PC-9 (cell line): ENCODE results near the gene CD80. TPM values are rescaled to one million over a fixed set of nuclear protein-coding genes. Genes with fewer than 3 reads are reported as not detected.

Source experiments
- BruUV-seq: library from RNA; stranded (reverse); fragments of 400-500 nt; replicated peaks from 2 replicates; lab custom pipeline; 2021; lab: Mats Ljungman, UMichigan
- CTCF ChIA-PET: fragments of 300-600 bp; sonication (Branson Sonifier 250); formaldehyde crosslinking; loops from one replicate; lab custom pipeline; 2022; ENCODE audit warnings: antibody characterized with exemption; lab: Charles Lee
- POLR2A ChIA-PET: fragments of 300-600 bp; sonication (Branson Sonifier 250); formaldehyde crosslinking; loops from one replicate; lab custom pipeline; 2022; ENCODE audit warnings: antibody characterized with exemption; ENCODE audit not compliant: unreplicated experiment; lab: Charles Lee
- DNase-seq, 2 experiments: peaks; one replicate each; pipeline versions ENCODE4 v3.0.0 to v3.0.0-alpha.2; 2015 to 2022; ENCODE audit warnings: mixed read lengths in 1 of 2
- H2AFZ ChIP-seq: fragments of 200-600 bp; sonication (generic); 2 replicates; pipeline ENCODE4 v1.8.1; 2017; ENCODE audit warnings: antibody characterized with exemption
- H3F3A ChIP-seq: fragments of 200-600 bp; sonication (generic); 2 replicates; pipeline ENCODE4 v1.8.1; 2017; ENCODE audit warnings: antibody characterized with exemption, mild to moderate bottlenecking, low read depth; ENCODE audit not compliant: insufficient read depth
- H3K27ac ChIP-seq: fragments of 200-600 bp; sonication (generic); 2 replicates; pipeline ENCODE4 v1.6.1; 2016; ENCODE audit warnings: mixed run types
- H3K27me3 ChIP-seq: fragments of 200-600 bp; sonication (generic); 2 replicates; pipeline ENCODE4 v1.6.1; 2016; ENCODE audit warnings: low read depth, mixed run types; ENCODE audit not compliant: insufficient read depth
- H3K36me3 ChIP-seq: fragments of 200-600 bp; sonication (generic); 2 replicates; pipeline ENCODE4 v1.6.1; 2016; ENCODE audit warnings: low read depth, mixed run types
- H3K4me1 ChIP-seq: fragments of 200-600 bp; sonication (generic); replicated peaks from 2 replicates; pipeline ENCODE4 v1.6.1; 2016; ENCODE audit warnings: mixed run types; ENCODE audit not compliant: insufficient read depth
- H3K4me2 ChIP-seq: fragments of 200-600 bp; sonication (generic); 2 replicates; pipeline ENCODE4 v1.6.1; 2017; ENCODE audit warnings: mixed run types
- H3K4me3 ChIP-seq: fragments of 200-600 bp; sonication (generic); 2 replicates; pipeline ENCODE4 v1.6.1; 2016; ENCODE audit warnings: mixed run types
- H3K79me2 ChIP-seq: fragments of 200-600 bp; sonication (generic); 2 replicates; pipeline ENCODE4 v1.6.1; 2017; ENCODE audit warnings: low read depth, mixed run types
- H3K9me2 ChIP-seq: fragments of 200-600 bp; sonication (generic); 2 replicates; pipeline ENCODE4 v1.8.1; 2017; ENCODE audit warnings: mild to moderate bottlenecking; ENCODE audit not compliant: insufficient read depth
- H3K9me3 ChIP-seq: fragments of 200-600 bp; sonication (generic); 2 replicates; pipeline ENCODE4 v1.8.1; 2016; ENCODE audit warnings: low read depth; ENCODE audit not compliant: insufficient read depth
- H4K20me1 ChIP-seq: fragments of 200-600 bp; sonication (generic); 2 replicates; pipeline ENCODE4 v1.8.1; 2017; ENCODE audit not compliant: insufficient read depth
- CTCF ChIP-seq: fragments of 200-600 bp; sonication (generic); conservative IDR thresholded peaks from 2 replicates; pipeline ENCODE4 v1.6.1; 2017; ENCODE audit warnings: mixed run types, antibody characterized with exemption, mild to moderate bottlenecking, moderate library complexity
- EZH2 ChIP-seq: fragments of 200-600 bp; sonication (generic); IDR thresholded peaks from 2 replicates; pipeline ENCODE4 v1.8.0; 2017; ENCODE audit warnings: antibody characterized with exemption, low read depth
- intact Hi-C: fragments of 100-400 bp; cut with micrococcal nuclease; formaldehyde crosslinking; loops from one replicate; pipeline ENCODE4 v1.10.0; 2022; ENCODE audit not compliant: unreplicated experiment
- total RNA-seq: library from RNA; stranded (reverse); gene quantifications from 2 replicates; pipeline ENCODE4 v1.2.3, GENCODE V29; 2021

Gene CD80
- total RNA-seq, 1 experiment from 2014 or later, result not detected

- H3K9me3 ChIP-seq, result no peaks in the 10 kb centered on the region
- POLR2A ChIA-PET, result no interaction called here
- no peaks in the 10 kb centered on the region for H3K4me1 ChIP-seq
- no peak overlapping the region for H2AFZ ChIP-seq
- H3K4me2 ChIP-seq, result no peak overlapping the region
- no peak overlapping the region for H3K27ac ChIP-seq
- CTCF ChIA-PET, result no interaction called here
- intact Hi-C loops, result no loop called here
- TF ChIP-seq EZH2 (no peak), CTCF (no peak)
- no peaks in the 10 kb centered on the region for H3K9me2 ChIP-seq
- no peaks in the 10 kb centered on the region for H3K79me2 ChIP-seq
- no peaks in the 10 kb centered on the region for H3K36me3 ChIP-seq
- no peaks in the 10 kb centered on the region for H3F3A ChIP-seq
- DNase-seq, result no peak
- H4K20me1 ChIP-seq, result no peaks in the 10 kb centered on the region
- H3K27me3 ChIP-seq, result no peaks in the 10 kb centered on the region
- no TSS peak for BruUV-seq
- H3K4me3 ChIP-seq, result no peak overlapping the region
Observed at GRCh38 chr3:119602676-119603075, 43.3 kb upstream of the CD80 start.

GRCh38 chr3:119601154-119601553 lies 41.7 kb upstream of the CD80 start:
- no peak overlapping the region for H3K4me2 ChIP-seq
- no peaks in the 10 kb centered on the region for H3K9me2 ChIP-seq
- POLR2A ChIA-PET, result interaction anchor here (0.7 kb wide), 1 partner anchor 304 kb away, joined by 13 read pairs; no protein-coding TSS in a partner anchor
- 0 out of 2 replicates have a peak, but pooled peaks have one; percentile 13 for TF ChIP-seq CTCF
- no peak for TF ChIP-seq EZH2
- no peaks in the 10 kb centered on the region for H4K20me1 ChIP-seq
- H3F3A ChIP-seq, result no peaks in the 10 kb centered on the region
- H3K27me3 ChIP-seq, result no peaks in the 10 kb centered on the region
- H3K79me2 ChIP-seq, result no peaks in the 10 kb centered on the region
- BruUV-seq, result no TSS peak
- CTCF ChIA-PET, result no interaction called here
- intact Hi-C loops, result no loop called here
- DNase-seq, result no peak
- H3K27ac ChIP-seq, result no peak overlapping the region
- H3K4me3 ChIP-seq, result no peak overlapping the region
- H2AFZ ChIP-seq, result no peak overlapping the region
- H3K36me3 ChIP-seq, result no peaks in the 10 kb centered on the region
- no peaks in the 10 kb centered on the region for H3K4me1 ChIP-seq
- H3K9me3 ChIP-seq, result no peaks in the 10 kb centered on the region

GRCh38 chr3:119600732-119601131 lies 41.3 kb upstream of the CD80 start:
- no peaks in the 10 kb centered on the region for H3F3A ChIP-seq
- no peaks in the 10 kb centered on the region for H3K79me2 ChIP-seq
- H3K36me3 ChIP-seq, result no peaks in the 10 kb centered on the region
- no peak overlapping the region for H2AFZ ChIP-seq
- ChIA-PET POLR2A (interaction anchor here (0.7 kb wide), 1 partner anchor 303 kb away, joined by 13 read pairs; no protein-coding TSS in a partner anchor), CTCF (no interaction called here)
- no TSS peak for BruUV-seq
- H3K4me1 ChIP-seq, result no peaks in the 10 kb centered on the region
- H3K9me2 ChIP-seq, result no peaks in the 10 kb centered on the region
- DNase-seq, result no peak
- no peak overlapping the region for H3K4me2 ChIP-seq
- intact Hi-C loops, result no loop called here
- no peaks in the 10 kb centered on the region for H3K9me3 ChIP-seq
- no peak overlapping the region for H3K4me3 ChIP-seq
- no peaks in the 10 kb centered on the region for H4K20me1 ChIP-seq
- TF ChIP-seq CTCF (peak; percentile 46; the same call in 1 of the 2 replicates), EZH2 (no peak)
- no peak overlapping the region for H3K27ac ChIP-seq
- no peaks in the 10 kb centered on the region for H3K27me3 ChIP-seq
